Effector memory CD4-positive, alpha-beta T cell (primary cell): ENCODE data around the gene EPB41L4A.
"Not testable (repeated sequence)": the region's sequence is repeated elsewhere in the genome, so short reads cannot be mapped to it uniquely, and the experiment has no call there.

ENCODE experiments used
- DNase-seq, 3 donors: peaks; one replicate each; pipeline ENCODE4 v3.0.0-alpha.2; 2020
- H3K27ac ChIP-seq: 2 replicates; pipeline ENCODE4 v1.7.0; 2013; ENCODE audit warnings: mild to moderate bottlenecking, low read length, moderate library complexity; ENCODE audit not compliant: insufficient read depth, poor library complexity, severe bottlenecking
- H3K27me3 ChIP-seq: replicated peaks from 2 replicates; pipeline ENCODE4 v1.7.0; 2013; ENCODE audit warnings: mild to moderate bottlenecking, low read length; ENCODE audit not compliant: insufficient read depth, control insufficient read depth, poor library complexity, severe bottlenecking
- H3K36me3 ChIP-seq: 2 replicates; pipeline ENCODE4 v1.7.0; 2013; ENCODE audit warnings: mild to moderate bottlenecking, low read length, moderate library complexity; ENCODE audit not compliant: control insufficient read depth, insufficient read depth
- H3K4me1 ChIP-seq: 2 replicates; pipeline ENCODE4 v1.7.0; 2013; ENCODE audit warnings: low read length, mild to moderate bottlenecking; ENCODE audit not compliant: control insufficient read depth, insufficient read depth, poor library complexity, severe bottlenecking
- H3K4me3 ChIP-seq: 2 replicates; pipeline ENCODE4 v1.7.0; 2013; ENCODE audit warnings: low read length, low read depth, mild to moderate bottlenecking; ENCODE audit not compliant: insufficient read depth, poor library complexity, severe bottlenecking
- H3K9me3 ChIP-seq: 2 replicates; pipeline ENCODE4 v1.7.0; 2013; ENCODE audit warnings: mild to moderate bottlenecking, low read length, moderate library complexity; ENCODE audit not compliant: control insufficient read depth
- total RNA-seq, 3 donors: gene quantifications; one replicate each; lab custom pipeline; 2026; lab: John Stamatoyannopoulos, UW

EPB41L4A gene
- 0.35 to 6.4 (median 6.1) reads per million in 3 donors for total RNA-seq

- DNase-seq, result no peak
- Histone ChIP-seq H3K9me3 (no peaks in the 10 kb centered on the region), H3K27ac (no peak within 1 kb of the TSS), H3K4me1 (peaks cover 15% of the 10 kb centered on the region), H3K27me3 (peaks cover 8% of the 10 kb centered on the region), H3K36me3 (no peaks in the 10 kb centered on the region), H3K4me3 (peak within 1 kb of the TSS; percentile 60)
Measured at GRCh38 chr5:112419164-112419985, at the start of gene EPB41L4A. Gene EPB41L4A, minus strand, starts transcription at chr5:112419277. Its CDS starts 238 bp downstream, at chr5:112419039.

GRCh38 chr5:112467485-112467884 is 48.4 kb upstream of the EPB41L4A start:
- no peaks in the 10 kb centered on the region for H3K9me3 ChIP-seq
- H3K36me3 ChIP-seq, result no peaks in the 10 kb centered on the region
- no peak overlapping the region for H3K4me3 ChIP-seq
- no peaks in the 10 kb centered on the region for H3K4me1 ChIP-seq
- H3K27me3 ChIP-seq, result no peaks in the 10 kb centered on the region
- H3K27ac ChIP-seq, result no peak overlapping the region
- no peak for DNase-seq

GRCh38 chr5:112466261-112466660 is 47.2 kb upstream of the EPB41L4A start:
- H3K4me1 ChIP-seq, H3K36me3 ChIP-seq, H3K9me3 ChIP-seq, H3K27me3 ChIP-seq, DNase-seq, H3K4me3 ChIP-seq, H3K27ac ChIP-seq: not testable (repeated sequence)

- not testable (repeated sequence) for H3K4me3 ChIP-seq, H3K27me3 ChIP-seq, H3K9me3 ChIP-seq, H3K36me3 ChIP-seq, DNase-seq, H3K4me1 ChIP-seq, H3K27ac ChIP-seq
Measured at GRCh38 chr5:112447187-112447760, 28.2 kb upstream of the EPB41L4A start.

- H3K36me3 ChIP-seq, result no peaks in the 10 kb centered on the region
- no peaks in the 10 kb centered on the region for H3K27me3 ChIP-seq
- H3K4me3 ChIP-seq, result no peak overlapping the region
- no peaks in the 10 kb centered on the region for H3K4me1 ChIP-seq
- H3K27ac ChIP-seq, result no peak overlapping the region
- DNase-seq, result no peak
- no peaks in the 10 kb centered on the region for H3K9me3 ChIP-seq
Measured at GRCh38 chr5:112445626-112446350, 26.7 kb upstream of the EPB41L4A start.

- not testable (repeated sequence) for H3K4me3 ChIP-seq, H3K4me1 ChIP-seq, H3K27ac ChIP-seq, DNase-seq, H3K27me3 ChIP-seq, H3K9me3 ChIP-seq, H3K36me3 ChIP-seq
Measured at GRCh38 chr5:112443932-112444331, 24.9 kb upstream of the EPB41L4A start.

GRCh38 chr5:112440031-112440430 is 21.0 kb upstream of the EPB41L4A start:
- Histone ChIP-seq H3K36me3 (no peaks in the 10 kb centered on the region), H3K27me3 (no peaks in the 10 kb centered on the region), H3K9me3 (no peaks in the 10 kb centered on the region), H3K4me1 (no peaks in the 10 kb centered on the region), H3K27ac (no peak overlapping the region), H3K4me3 (no peak overlapping the region)
- DNase-seq, result no peak

- H3K27ac ChIP-seq, result no peak overlapping the region
- no peaks in the 10 kb centered on the region for H3K36me3 ChIP-seq
- H3K4me1 ChIP-seq, result no peaks in the 10 kb centered on the region
- peaks cover 3% of the 10 kb centered on the region for H3K27me3 ChIP-seq
- DNase-seq, result no peak
- H3K9me3 ChIP-seq, result no peaks in the 10 kb centered on the region
- no peak overlapping the region for H3K4me3 ChIP-seq
Measured at GRCh38 chr5:112436144-112436543, 17.1 kb upstream of the EPB41L4A start.

GRCh38 chr5:112434641-112435040 is 15.6 kb upstream of the EPB41L4A start:
- no peak for DNase-seq
- H3K27ac ChIP-seq, result no peak overlapping the region
- H3K4me1 ChIP-seq, result no peaks in the 10 kb centered on the region
- H3K27me3 ChIP-seq, result peaks cover 3% of the 10 kb centered on the region
- H3K9me3 ChIP-seq, result no peaks in the 10 kb centered on the region
- no peaks in the 10 kb centered on the region for H3K36me3 ChIP-seq
- H3K4me3 ChIP-seq, result no peak overlapping the region

- not testable (repeated sequence) for H3K36me3 ChIP-seq, DNase-seq, H3K27ac ChIP-seq, H3K9me3 ChIP-seq, H3K4me1 ChIP-seq, H3K4me3 ChIP-seq, H3K27me3 ChIP-seq
Measured at GRCh38 chr5:112426202-112426601, 7.1 kb upstream of the EPB41L4A start.
